T-cell (primary cell): Measurements from ENCODE around the gene PNPLA7. TPM values are rescaled to one million over a fixed set of nuclear protein-coding genes. Genes with fewer than 3 reads are reported as not detected.

ENCODE experiments used
- ATAC-seq, 4 experiments: fragments of 200-7000 bp in 3 of 4; fragments of 150-1000 bp in 1 of 4; cut with Tn5 transposase; replicated peaks in 1 of 4; 1 replicate in 3 of 4; 2 replicates in 1 of 4; pipeline ENCODE4 v1.10.0; 2021; ENCODE audit warnings: moderate library complexity in 3 of 4, mild to moderate bottlenecking in 2 of 4, moderate number of reproducible peaks in 1 of 4
- CTCF ChIA-PET, 2 donors: fragments of 300-600 bp; sonication (Branson Sonifier 250); formaldehyde crosslinking; loops; one replicate each; lab custom pipeline; 2022; ENCODE audit warnings: antibody characterized with exemption in 2 of 2; lab: Charles Lee
- POLR2A ChIA-PET, 2 donors: fragments of 300-600 bp; sonication (Branson Sonifier 250); formaldehyde crosslinking; loops; one replicate each; lab custom pipeline; 2022; ENCODE audit warnings: antibody characterized with exemption in 2 of 2; lab: Charles Lee
- DNase-seq, 35 experiments: peaks; one replicate each; pipeline versions ENCODE4 v3.0.0 to v3.0.0-alpha.2; 2013 to 2023
- H3K27ac ChIP-seq: one replicate; pipeline ENCODE4 v1.5.1; 2013; ENCODE audit warnings: low read length
- H3K27me3 ChIP-seq, 2 experiments: replicated peaks in 1 of 2; 1 replicate in 1 of 2; 2 replicates in 1 of 2; pipeline versions ENCODE4 v1.6.1 to v1.7.0; 2013; ENCODE audit warnings: low read length in 1 of 2, mixed read lengths in 1 of 2; ENCODE audit not compliant: control insufficient read depth in 2 of 2, insufficient read depth in 2 of 2; ENCODE audit errors: extremely low read depth in 1 of 2
- H3K36me3 ChIP-seq, 2 donors: 1 replicate in 1 of 2; 2 replicates in 1 of 2; pipeline versions ENCODE4 v1.6.1 to v1.7.0; 2013; ENCODE audit warnings: low read length in 1 of 2; ENCODE audit not compliant: control insufficient read depth in 2 of 2, insufficient read depth in 1 of 2; ENCODE audit errors: extremely low read depth in 1 of 2
- H3K4me1 ChIP-seq, 2 experiments: 1 replicate in 1 of 2; 2 replicates in 1 of 2; pipeline versions ENCODE4 v1.6.1 to v1.7.0; 2013; ENCODE audit warnings: low read length in 2 of 2, mixed read lengths in 1 of 2; ENCODE audit not compliant: insufficient read depth in 2 of 2, control insufficient read depth in 1 of 2; ENCODE audit errors: extremely low read depth in 1 of 2
- H3K4me3 ChIP-seq, 2 donors: 1 replicate in 1 of 2; 2 replicates in 1 of 2; pipeline versions ENCODE4 v1.5.1 to v1.7.0; 2013; ENCODE audit warnings: mild to moderate bottlenecking in 2 of 2, low read length in 1 of 2, moderate library complexity in 1 of 2; ENCODE audit not compliant: control insufficient read depth in 1 of 2; ENCODE audit errors: extremely low read depth in 1 of 2
- H3K9me3 ChIP-seq: 2 replicates; pipeline ENCODE4 v1.7.0; 2013
- H3K27ac Mint-ChIP-seq, 2 donors: one replicate each; pipeline ENCODE4 v1.8.0; 2020 to 2021; ENCODE audit warnings: mild to moderate bottlenecking in 2 of 2, mixed read lengths in 2 of 2
- H3K27me3 Mint-ChIP-seq, 2 donors: one replicate each; pipeline ENCODE4 v1.8.0; 2021 to 2022; ENCODE audit warnings: mixed read lengths in 2 of 2
- H3K36me3 Mint-ChIP-seq: one replicate; pipeline ENCODE4 v1.8.0; 2021; ENCODE audit warnings: mixed read lengths
- H3K4me1 Mint-ChIP-seq, 3 donors: one replicate each; pipeline ENCODE4 v1.8.0; 2020 to 2022; ENCODE audit warnings: mixed read lengths in 3 of 3, mild to moderate bottlenecking in 1 of 3
- H3K4me3 Mint-ChIP-seq, 3 donors: one replicate each; pipeline ENCODE4 v1.8.0; 2020 to 2022; ENCODE audit warnings: mild to moderate bottlenecking in 3 of 3, mixed read lengths in 3 of 3, moderate library complexity in 3 of 3
- H3K9me3 Mint-ChIP-seq, 3 donors: one replicate each; pipeline ENCODE4 v1.8.0; 2020 to 2022; ENCODE audit warnings: mixed read lengths in 3 of 3
- WGBS: methylation state at CpG from one replicate; pipeline ENCODE4 v1.1.5; 2013; ENCODE audit warnings: missing lambda C conversion rate; ENCODE audit not compliant: insufficient coverage; 5-methylcytosine and 5-hydroxymethylcytosine counted together
- total RNA-seq, 35 experiments: library from RNA in 6 of 35; stranded (reverse) in 6 of 35; fragments of 120-200 nt in 1 of 35; gene quantifications; one replicate each; pipeline versions ENCODE4 v1.2.1 to v1.2.4 and lab custom pipeline; 2013 to 2026

PNPLA7 gene
- total RNA-seq, 5 donors from 2014 or later (not counting 1 experiment from before 2014, with no cell fraction given), result 11.7 to 20.0 (median 15.6) TPM

- Mint-ChIP-seq H3K36me3 (no peaks in the 10 kb centered on the region), H3K27me3 (no peaks in the 10 kb centered on the region), H3K27ac (no peak overlapping the region), H3K9me3 (no peaks in the 10 kb centered on the region), H3K4me1 (peaks cover 1 to 11% (median 10%) of the 10 kb centered on the region in 3 donors), H3K4me3 (no peak overlapping the region)
- POLR2A ChIA-PET, result no interaction called here
- CTCF ChIA-PET, result no interaction called here
- H3K9me3 ChIP-seq, result no peaks in the 10 kb centered on the region
- ATAC-seq (no peak), DNase-seq (no peak)
- no peaks in the 10 kb centered on the region for H3K4me1 ChIP-seq
- peaks cover 0 to 6% of the 10 kb centered on the region in 2 experiments for H3K27me3 ChIP-seq
- no peak overlapping the region for H3K27ac ChIP-seq
- WGBS, result 90% methylated on average over 26 of the region's 26 CpGs
- H3K4me3 ChIP-seq, result no peak overlapping the region
- peaks cover 0 to 2% of the 10 kb centered on the region in 2 donors for H3K36me3 ChIP-seq
Measured at GRCh38 chr9:137485343-137486140, 64.7 kb downstream of the PNPLA7 start.

GRCh38 chr9:137484551-137485315 is 65.5 kb downstream of the PNPLA7 start:
- Mint-ChIP-seq H3K9me3 (no peaks in the 10 kb centered on the region), H3K4me3 (no peak overlapping the region), H3K27ac (no peak overlapping the region), H3K4me1 (peaks cover 0 to 11% (median 10%) of the 10 kb centered on the region in 3 donors), H3K36me3 (no peaks in the 10 kb centered on the region), H3K27me3 (no peaks in the 10 kb centered on the region)
- Histone ChIP-seq H3K27ac (no peak overlapping the region), H3K27me3 (peaks cover 0 to 6% of the 10 kb centered on the region in 2 experiments), H3K4me3 (no peak overlapping the region), H3K4me1 (no peaks in the 10 kb centered on the region), H3K36me3 (peaks cover 0 to 2% of the 10 kb centered on the region in 2 donors), H3K9me3 (no peaks in the 10 kb centered on the region)
- POLR2A ChIA-PET, result no interaction called here
- DNase-seq (no peak), ATAC-seq (no peak)
- 91% methylated on average over 26 of the region's 27 CpGs for WGBS
- CTCF ChIA-PET, result no interaction called here

- Histone ChIP-seq H3K36me3 (peaks cover 0 to 1% of the 10 kb centered on the region in 2 donors), H3K27ac (no peak overlapping the region), H3K9me3 (no peaks in the 10 kb centered on the region), H3K27me3 (peaks cover 0 to 6% of the 10 kb centered on the region in 2 experiments), H3K4me1 (no peaks in the 10 kb centered on the region), H3K4me3 (no peak overlapping the region)
- peaks cover 0 to 11% (median 10%) of the 10 kb centered on the region in 3 donors for H3K4me1 Mint-ChIP-seq
- no peaks in the 10 kb centered on the region for H3K27me3 Mint-ChIP-seq
- no peaks in the 10 kb centered on the region for H3K9me3 Mint-ChIP-seq
- H3K27ac Mint-ChIP-seq, result peak overlapping the region; percentile 58 to 59
- ATAC-seq (peak in 1 of 4 experiments; percentile 64), DNase-seq (no peak)
- no peak overlapping the region for H3K4me3 Mint-ChIP-seq
- WGBS, result 39% methylated on average over 10 of the region's 26 CpGs
- no peaks in the 10 kb centered on the region for H3K36me3 Mint-ChIP-seq
- ChIA-PET CTCF (no interaction called here), POLR2A (no interaction called here)
Measured at GRCh38 chr9:137482094-137482781, 68.0 kb downstream of the PNPLA7 start.

- Mint-ChIP-seq H3K4me3 (no peak overlapping the region), H3K9me3 (peaks cover 3 to 4% (median 3%) of the 10 kb centered on the region in 3 donors), H3K36me3 (peaks cover 2% of the 10 kb centered on the region), H3K27ac (no peak overlapping the region), H3K4me1 (peaks cover 0 to 11% (median 10%) of the 10 kb centered on the region in 3 donors), H3K27me3 (no peaks in the 10 kb centered on the region)
- Histone ChIP-seq H3K4me1 (no peaks in the 10 kb centered on the region), H3K4me3 (no peak overlapping the region), H3K27ac (no peak overlapping the region), H3K36me3 (no peaks in the 10 kb centered on the region), H3K9me3 (no peaks in the 10 kb centered on the region), H3K27me3 (peaks cover 0 to 6% of the 10 kb centered on the region in 2 experiments)
- ChIA-PET CTCF (no interaction called here), POLR2A (no interaction called here)
- no peak for DNase-seq
- WGBS, result 87% methylated on average over 32 of the region's 38 CpGs
- ATAC-seq, result no peak
Measured at GRCh38 chr9:137480686-137481683, 69.2 kb downstream of the PNPLA7 start.

- H3K27ac ChIP-seq, result no peak overlapping the region
- H3K4me3 ChIP-seq, result no peak overlapping the region
- no peaks in the 10 kb centered on the region for H3K4me1 ChIP-seq
- H3K36me3 ChIP-seq, result no peaks in the 10 kb centered on the region
- peaks cover 0 to 11% (median 10%) of the 10 kb centered on the region in 3 donors for H3K4me1 Mint-ChIP-seq
- WGBS, result 89% methylated on average over 30 of the region's 32 CpGs
- peaks cover 3% of the 10 kb centered on the region for H3K9me3 ChIP-seq
- CTCF ChIA-PET, result no interaction called here
- no peak for DNase-seq
- ATAC-seq, result no peak
- no peak overlapping the region for H3K27ac Mint-ChIP-seq
- peaks cover 6 to 9% (median 7%) of the 10 kb centered on the region in 3 donors for H3K9me3 Mint-ChIP-seq
- POLR2A ChIA-PET, result no interaction called here
- no peak overlapping the region for H3K4me3 Mint-ChIP-seq
- H3K36me3 Mint-ChIP-seq, result peaks cover 7% of the 10 kb centered on the region
- H3K27me3 Mint-ChIP-seq, result no peaks in the 10 kb centered on the region
- no peaks in the 10 kb centered on the region for H3K27me3 ChIP-seq
Measured at GRCh38 chr9:137479892-137480685, 70.1 kb downstream of the PNPLA7 start.
